ENCODE measurements around the gene FADS6.

DNA sequence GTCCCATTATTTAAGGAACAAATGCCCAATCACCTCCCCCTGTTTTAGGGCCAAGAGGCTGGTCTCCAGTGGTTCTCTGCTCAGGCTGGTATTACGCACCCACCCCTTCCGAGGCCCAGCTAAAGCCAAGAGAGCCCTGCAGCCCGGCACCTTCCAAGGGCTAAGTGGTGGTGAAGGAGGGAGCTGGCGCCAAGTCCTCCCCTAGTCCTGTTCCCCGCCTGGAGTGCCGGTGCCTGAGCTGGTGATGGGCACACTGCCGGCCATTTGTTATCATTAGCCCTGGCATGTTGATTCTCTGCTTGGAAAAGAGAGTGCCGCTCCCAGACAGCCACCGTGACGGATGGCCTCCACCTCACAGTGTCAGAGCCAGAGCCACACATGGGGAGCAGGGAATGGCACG is 65.6 kb downstream of the FADS6 start:
- no peak for TF ChIP-seq EZH2 (optimal IDR thresholded peaks at IDR 0.05; ENCODE audit: low read depth, low read length)
- TF ChIP-seq, protein P1, sequence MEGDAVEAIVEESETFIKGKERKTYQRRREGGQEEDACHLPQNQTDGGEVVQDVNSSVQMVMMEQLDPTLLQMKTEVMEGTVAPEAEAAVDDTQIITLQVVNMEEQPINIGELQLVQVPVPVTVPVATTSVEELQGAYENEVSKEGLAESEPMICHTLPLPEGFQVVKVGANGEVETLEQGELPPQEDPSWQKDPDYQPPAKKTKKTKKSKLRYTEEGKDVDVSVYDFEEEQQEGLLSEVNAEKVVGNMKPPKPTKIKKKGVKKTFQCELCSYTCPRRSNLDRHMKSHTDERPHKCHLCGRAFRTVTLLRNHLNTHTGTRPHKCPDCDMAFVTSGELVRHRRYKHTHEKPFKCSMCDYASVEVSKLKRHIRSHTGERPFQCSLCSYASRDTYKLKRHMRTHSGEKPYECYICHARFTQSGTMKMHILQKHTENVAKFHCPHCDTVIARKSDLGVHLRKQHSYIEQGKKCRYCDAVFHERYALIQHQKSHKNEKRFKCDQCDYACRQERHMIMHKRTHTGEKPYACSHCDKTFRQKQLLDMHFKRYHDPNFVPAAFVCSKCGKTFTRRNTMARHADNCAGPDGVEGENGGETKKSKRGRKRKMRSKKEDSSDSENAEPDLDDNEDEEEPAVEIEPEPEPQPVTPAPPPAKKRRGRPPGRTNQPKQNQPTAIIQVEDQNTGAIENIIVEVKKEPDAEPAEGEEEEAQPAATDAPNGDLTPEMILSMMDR (IDR thresholded peaks at IDR 0.05; ENCODE audit: low read length) = no peak
